Upper lobe of right lung (tissue), 1 donor: ENCODE measurements around the gene PILRB. TPM values are rescaled to one million over a fixed set of nuclear protein-coding genes. Genes with fewer than 3 reads are reported as not detected.
"Not testable (repeated sequence)": the region's sequence is repeated elsewhere in the genome, so short reads cannot be mapped to it uniquely, and the experiment has no call there.

ENCODE experiments used
- ATAC-seq: fragments of 200-7000 bp; cut with Tn5 transposase; one replicate; pipeline ENCODE4 v1.9.1; 2020; ENCODE audit warnings: mild to moderate bottlenecking, moderate library complexity
- DNase-seq: peaks from one replicate; pipeline ENCODE4 v3.0.0-alpha.2; 2020
- H3K27ac ChIP-seq: fragments of 200-600 bp; one replicate; pipeline ENCODE4 v1.8.0; 2022
- H3K27me3 ChIP-seq: fragments of 200-600 bp; one replicate; pipeline ENCODE4 v1.8.0; 2022; ENCODE audit warnings: mild to moderate bottlenecking
- H3K36me3 ChIP-seq: fragments of 200-600 bp; one replicate; pipeline ENCODE4 v1.8.0; 2022
- H3K4me1 ChIP-seq: fragments of 200-600 bp; one replicate; pipeline ENCODE4 v1.8.0; 2022
- H3K4me3 ChIP-seq: fragments of 200-600 bp; one replicate; pipeline ENCODE4 v1.8.0; 2022; ENCODE audit warnings: mild to moderate bottlenecking
- H3K9me3 ChIP-seq: fragments of 200-600 bp; one replicate; pipeline ENCODE4 v1.8.0; 2022
- intact Hi-C: fragments of 100-400 bp; cut with DNase I; formaldehyde crosslinking; loops from one replicate; pipeline ENCODE4 v1.11.0; 2022
- total RNA-seq: library from RNA; stranded (reverse); fragmentation: NEBNext Ultra II Directional; extraction: Animal tissue kit (Norgen Biotek cat#: 25700); gene quantifications from one replicate; pipeline ENCODE4 v1.2.1, GENCODE V29; 2021
- TF ChIP-seq, protein P1 (sequence below): fragments of 200-600 bp; IDR thresholded peaks from one replicate; pipeline ENCODE4 v1.8.0; 2022; ENCODE audit warnings: antibody characterized with exemption
- donor health status: DM: no; HTN: yes; CAD: no; lungs with severe emphysema.

Gene PILRB
- total RNA-seq, 1 donor from 2014 or later, result 38.1 TPM

DNA sequence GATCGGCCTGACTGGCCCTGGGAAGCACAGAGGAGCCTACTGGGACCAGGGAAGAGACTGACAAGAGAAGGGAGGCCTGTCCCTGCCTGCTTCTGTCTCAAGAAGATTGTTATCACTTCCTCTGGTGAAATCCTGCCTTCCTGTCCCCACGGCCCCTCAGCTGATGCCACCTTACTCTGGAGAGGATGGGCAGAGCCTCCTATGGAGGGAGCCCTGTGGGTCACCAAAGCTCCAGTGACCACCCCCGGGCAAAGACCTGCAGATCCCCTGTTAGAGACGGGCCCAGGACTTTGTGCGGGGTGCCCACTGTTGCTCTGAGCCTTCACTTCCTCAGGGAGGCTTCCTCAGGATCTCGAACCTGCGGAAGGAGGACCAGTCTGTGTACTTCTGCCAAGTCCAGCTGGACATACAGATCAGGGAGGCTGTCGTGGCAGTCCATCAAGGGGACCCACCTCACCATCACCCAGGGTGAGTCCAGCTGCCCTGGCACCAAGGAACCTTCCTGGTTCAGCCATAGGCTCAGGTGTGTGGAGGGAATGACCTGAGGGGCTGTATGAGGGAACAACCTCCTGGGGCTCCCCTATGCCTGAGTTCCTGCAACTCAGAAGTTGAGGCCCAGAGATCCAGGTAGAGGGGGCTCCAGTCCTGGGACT, 1.4 kb upstream of the PILRB start:
- H3K27ac ChIP-seq, result no peak overlapping the region
- TF ChIP-seq, protein P1, sequence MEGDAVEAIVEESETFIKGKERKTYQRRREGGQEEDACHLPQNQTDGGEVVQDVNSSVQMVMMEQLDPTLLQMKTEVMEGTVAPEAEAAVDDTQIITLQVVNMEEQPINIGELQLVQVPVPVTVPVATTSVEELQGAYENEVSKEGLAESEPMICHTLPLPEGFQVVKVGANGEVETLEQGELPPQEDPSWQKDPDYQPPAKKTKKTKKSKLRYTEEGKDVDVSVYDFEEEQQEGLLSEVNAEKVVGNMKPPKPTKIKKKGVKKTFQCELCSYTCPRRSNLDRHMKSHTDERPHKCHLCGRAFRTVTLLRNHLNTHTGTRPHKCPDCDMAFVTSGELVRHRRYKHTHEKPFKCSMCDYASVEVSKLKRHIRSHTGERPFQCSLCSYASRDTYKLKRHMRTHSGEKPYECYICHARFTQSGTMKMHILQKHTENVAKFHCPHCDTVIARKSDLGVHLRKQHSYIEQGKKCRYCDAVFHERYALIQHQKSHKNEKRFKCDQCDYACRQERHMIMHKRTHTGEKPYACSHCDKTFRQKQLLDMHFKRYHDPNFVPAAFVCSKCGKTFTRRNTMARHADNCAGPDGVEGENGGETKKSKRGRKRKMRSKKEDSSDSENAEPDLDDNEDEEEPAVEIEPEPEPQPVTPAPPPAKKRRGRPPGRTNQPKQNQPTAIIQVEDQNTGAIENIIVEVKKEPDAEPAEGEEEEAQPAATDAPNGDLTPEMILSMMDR, result no peak
- ATAC-seq (no peak), DNase-seq (no peak)
- peaks cover 88% of the 10 kb centered on the region for H3K36me3 ChIP-seq
- intact Hi-C loops, result no loop called here
- no peaks in the 10 kb centered on the region for H3K27me3 ChIP-seq
- no peak overlapping the region for H3K4me3 ChIP-seq
- no peaks in the 10 kb centered on the region for H3K9me3 ChIP-seq
- no peaks in the 10 kb centered on the region for H3K4me1 ChIP-seq

DNA sequence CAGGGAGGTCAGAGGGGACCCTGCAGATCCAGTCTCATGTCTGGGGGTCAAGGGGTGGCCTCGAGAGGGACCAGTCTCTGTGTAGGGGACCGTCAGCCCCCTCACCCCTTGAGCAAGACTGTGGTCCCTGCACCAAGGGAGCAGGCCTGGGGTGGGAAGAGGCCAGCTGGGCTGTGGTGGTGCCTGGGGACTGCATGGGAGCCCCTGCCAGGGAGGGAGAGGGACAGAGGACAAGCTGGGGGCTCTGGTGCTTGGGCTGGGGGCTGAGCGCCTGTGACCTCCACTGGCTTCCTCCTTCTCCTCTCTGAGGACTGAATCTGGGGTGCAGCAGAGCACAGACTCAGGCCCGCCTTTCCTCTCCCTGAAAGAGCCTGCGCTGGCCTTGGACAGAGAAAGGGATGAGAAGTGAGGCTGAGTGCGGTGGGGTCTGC, 771 bp upstream of the PILRB start:
- H3K9me3 ChIP-seq, result no peaks in the 10 kb centered on the region
- H3K4me3 ChIP-seq, result no peak overlapping the region
- no peak overlapping the region for H3K27ac ChIP-seq
- no peaks in the 10 kb centered on the region for H3K27me3 ChIP-seq
- DNase-seq (no peak), ATAC-seq (no peak)
- H3K4me1 ChIP-seq, result no peaks in the 10 kb centered on the region
- peaks cover 94% of the 10 kb centered on the region for H3K36me3 ChIP-seq
- TF ChIP-seq, protein P1, result no peak
- intact Hi-C loops, result no loop called here

DNA sequence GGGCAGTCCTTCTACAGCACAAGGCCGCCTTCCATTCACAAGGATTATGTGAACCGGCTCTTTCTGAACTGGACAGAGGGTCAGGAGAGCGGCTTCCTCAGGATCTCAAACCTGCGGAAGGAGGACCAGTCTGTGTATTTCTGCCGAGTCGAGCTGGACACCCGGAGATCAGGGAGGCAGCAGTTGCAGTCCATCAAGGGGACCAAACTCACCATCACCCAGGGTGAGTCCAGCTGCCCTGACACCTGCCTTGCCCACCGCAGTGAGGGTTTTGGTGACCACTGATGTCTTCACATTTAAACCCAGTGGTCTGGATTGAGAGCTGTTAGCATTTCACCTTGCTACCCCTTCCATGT, 918 bp downstream of the PILRB start:
- DNase-seq, result no peak
- intact Hi-C loops, result no loop called here
- H3K36me3 ChIP-seq, result peaks cover 92% of the 10 kb centered on the region
- H3K27ac ChIP-seq, result no peak overlapping the region
- H3K9me3 ChIP-seq, result no peaks in the 10 kb centered on the region
- H3K4me1 ChIP-seq, result no peaks in the 10 kb centered on the region
- TF ChIP-seq, protein P1, result no peak
- no peak for ATAC-seq
- H3K4me3 ChIP-seq, result no peak overlapping the region
- H3K27me3 ChIP-seq, result no peaks in the 10 kb centered on the region

DNA sequence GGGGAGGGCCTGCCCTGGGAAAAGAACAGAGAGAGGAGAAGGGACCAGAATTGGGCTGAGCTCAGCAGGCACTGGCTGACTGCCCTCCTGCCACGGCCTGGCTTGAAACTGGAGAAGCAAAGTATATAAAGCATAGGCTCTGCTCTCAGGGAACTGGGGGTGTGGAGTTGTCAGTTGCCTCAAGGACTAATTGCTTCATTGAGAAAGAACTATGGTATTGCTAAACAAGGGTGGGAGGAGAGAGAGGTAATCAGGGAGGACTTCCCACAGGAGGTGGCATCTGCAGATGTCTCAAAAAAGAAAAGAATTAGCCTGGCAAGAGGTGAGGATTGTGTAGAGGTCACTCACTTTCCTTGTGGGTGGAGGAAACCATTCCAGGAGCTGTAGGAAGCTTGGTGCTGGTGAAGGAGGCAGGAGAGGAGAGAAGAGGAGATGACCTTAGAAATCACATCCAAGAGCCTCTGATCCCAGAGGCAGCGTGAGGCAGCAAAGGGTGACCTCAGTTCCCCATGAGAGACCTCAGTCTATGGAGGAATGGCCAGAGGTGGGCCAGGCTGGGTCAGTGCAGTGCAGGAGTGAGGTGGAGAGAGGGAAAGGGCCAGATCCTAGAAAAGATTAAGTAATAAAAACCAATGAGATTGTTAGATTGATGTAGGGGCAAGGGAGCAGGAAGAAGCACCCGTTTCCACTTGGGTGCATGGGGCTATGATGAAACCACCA, 2.4 kb downstream of the PILRB start:
- Histone ChIP-seq H3K9me3 (no peaks in the 10 kb centered on the region), H3K4me1 (no peaks in the 10 kb centered on the region), H3K4me3 (no peak overlapping the region), H3K36me3 (peaks cover 81% of the 10 kb centered on the region), H3K27ac (no peak overlapping the region), H3K27me3 (no peaks in the 10 kb centered on the region)
- DNase-seq (peak; percentile 16), ATAC-seq (peak; percentile 22)
- intact Hi-C loops, result no loop called here
- TF ChIP-seq, protein P1, result no peak

DNA sequence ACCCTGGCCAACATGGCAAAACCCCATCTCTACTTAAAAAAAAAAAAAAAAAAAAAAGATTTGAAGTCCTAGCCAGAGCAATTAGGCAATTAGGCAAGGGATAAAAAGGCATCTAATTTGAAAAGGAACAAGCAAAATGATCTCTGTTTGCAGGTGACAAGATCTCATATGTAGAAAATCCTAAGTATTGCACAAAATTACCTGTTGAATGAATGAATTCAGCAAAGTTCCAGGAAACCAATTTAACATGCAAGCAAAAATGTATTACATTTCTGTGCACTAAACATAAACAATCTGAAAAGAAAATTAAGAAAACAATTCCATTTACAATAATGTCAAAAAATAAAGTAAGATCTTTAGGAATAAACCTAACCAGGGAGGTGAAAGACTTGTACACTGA, 5.2 kb downstream of the PILRB start:
- Histone ChIP-seq H3K4me1 (peaks cover 4% of the 10 kb centered on the region), H3K9me3 (no peaks in the 10 kb centered on the region), H3K27ac (no peak overlapping the region), H3K4me3 (no peak overlapping the region), H3K36me3 (peaks cover 57% of the 10 kb centered on the region), H3K27me3 (no peaks in the 10 kb centered on the region)
- DNase-seq, result no peak
- intact Hi-C loops, result no loop called here
- TF ChIP-seq, protein P1, result no peak
- no peak for ATAC-seq

DNA sequence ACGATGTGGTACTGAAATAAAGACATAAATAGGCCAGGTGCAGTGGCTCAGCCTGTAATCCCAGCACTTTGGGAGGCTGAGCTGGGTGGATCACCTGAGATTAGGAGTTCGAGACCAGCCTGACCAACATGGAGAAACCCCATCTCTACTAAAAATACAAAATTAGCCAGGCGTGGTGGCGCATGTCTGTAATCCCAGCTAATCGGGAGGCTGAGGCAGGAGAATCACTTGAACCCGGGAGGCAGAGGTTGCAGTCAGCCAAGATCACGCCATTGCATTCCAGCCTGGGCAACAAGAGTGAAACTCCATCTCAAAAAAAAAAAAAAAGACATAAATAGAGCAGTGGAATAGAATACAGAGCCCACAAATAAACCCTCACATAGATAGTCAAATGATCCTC, 5.9 kb downstream of the PILRB start:
- intact Hi-C loops, DNase-seq, H3K9me3 ChIP-seq, H3K4me3 ChIP-seq, ATAC-seq, H3K27me3 ChIP-seq, H3K4me1 ChIP-seq, H3K27ac ChIP-seq: not testable (repeated sequence)
- peaks cover 51% of the 10 kb centered on the region for H3K36me3 ChIP-seq
